Gastroesophageal sphincter (tissue), 4 donors: ENCODE results near the gene TPD52L1. TPM values are rescaled to one million over a fixed set of nuclear protein-coding genes. Genes with fewer than 3 reads are reported as not detected.

Source experiments
- ATAC-seq: fragments of 150-250 bp; one replicate; pipeline ENCODE4 v1.9.1; 2016; ENCODE audit warnings: mild to moderate bottlenecking, moderate library complexity
- H3K27ac ChIP-seq, 4 donors: fragments of 200-600 bp; sonication (generic) in 3 of 4; 1 replicate in 3 of 4; 2 replicates in 1 of 4; pipeline ENCODE4 v1.5.1; 2016 to 2019
- H3K27me3 ChIP-seq: fragments of 200-600 bp; sonication (generic); one replicate; pipeline ENCODE4 v1.5.1; 2019
- H3K36me3 ChIP-seq, 2 donors: fragments of 200-600 bp; sonication (generic); one replicate each; pipeline ENCODE4 v1.5.1; 2019; ENCODE audit warnings: control low read depth in 1 of 2
- H3K4me1 ChIP-seq, 3 donors: fragments of 200-600 bp; sonication (generic); 1 replicate in 2 of 3; 2 replicates in 1 of 3; pipeline ENCODE4 v1.5.1; 2016 to 2019; ENCODE audit warnings: control low read depth in 2 of 3
- H3K4me3 ChIP-seq, 2 donors: fragments of 200-600 bp; sonication (generic); one replicate each; pipeline ENCODE4 v1.5.1; 2019; ENCODE audit warnings: mild to moderate bottlenecking in 1 of 2, moderate library complexity in 1 of 2
- H3K9me3 ChIP-seq, 3 donors: fragments of 200-600 bp; sonication (generic); one replicate each; pipeline ENCODE4 v1.5.1; 2017 to 2019; ENCODE audit warnings: control low read depth in 2 of 3
- CTCF ChIP-seq, 4 experiments: fragments of 200-600 bp in 2 of 4; fragments of 450-650 bp in 2 of 4; sonication (generic) in 1 of 4; IDR thresholded peaks; one replicate each; pipeline ENCODE4 v1.5.1; 2017 to 2019; ENCODE audit warnings: antibody characterized with exemption in 4 of 4, mild to moderate bottlenecking in 2 of 4, moderate library complexity in 2 of 4
- EP300 ChIP-seq: sonication (generic); formaldehyde crosslinking; IDR thresholded peaks from one replicate; pipeline ENCODE4 v1.6.1; 2017; ENCODE audit warnings: antibody characterized with exemption, mild to moderate bottlenecking
- POLR2A ChIP-seq, 2 donors: fragments of 450-650 bp; IDR thresholded peaks; one replicate each; pipeline ENCODE4 v1.6.1; 2017; ENCODE audit warnings: antibody characterized with exemption in 2 of 2, mild to moderate bottlenecking in 2 of 2, moderate library complexity in 1 of 2
- POLR2AphosphoS5 ChIP-seq: sonication (generic); formaldehyde crosslinking; IDR thresholded peaks from one replicate; pipeline ENCODE4 v1.6.1; 2017; ENCODE audit warnings: antibody characterized with exemption
- WGBS, 2 donors: methylation state at CpG; one replicate each; pipeline ENCODE4 v1.1.5; 2018; ENCODE audit warnings: low coverage in 1 of 2; 5-methylcytosine and 5-hydroxymethylcytosine counted together
- total RNA-seq, 4 donors: library from RNA; depleted of rRNA; stranded (reverse); fragments of >200 nt; gene quantifications; one replicate each; pipeline ENCODE4 v1.1.0, GENCODE V29; 2016

TPD52L1 gene
- total RNA-seq, 4 donors from 2014 or later: 11.2 to 59.7 (median 20.2) TPM

- Histone ChIP-seq H3K36me3 (no peaks in the 10 kb centered on the region), H3K9me3 (no peaks in the 10 kb centered on the region), H3K4me3 (no peak overlapping the region), H3K27ac (no peak overlapping the region), H3K4me1 (no peaks in the 10 kb centered on the region), H3K27me3 (no peaks in the 10 kb centered on the region)
- TF ChIP-seq EP300 (no peak), CTCF (IDR thresholded peaks at IDR 0.05) (no peak), POLR2AphosphoS5 (no peak), POLR2A (IDR thresholded peaks at IDR 0.05) (no peak)
- ATAC-seq: no peak
- WGBS, 2 donors: 68 to 72% methylated on average over 2 of the region's 2 CpGs
Observed at GRCh38 chr6:125212377-125212776, 58.8 kb downstream of the TPD52L1 start.

GRCh38 chr6:125213939-125214338 lies 60.4 kb downstream of the TPD52L1 start:
- 100% methylated on average over 1 to 2 of the region's 3 CpGs for WGBS, 2 donors
- Histone ChIP-seq H3K36me3 (no peaks in the 10 kb centered on the region), H3K27me3 (no peaks in the 10 kb centered on the region), H3K27ac (no peak overlapping the region), H3K4me3 (no peak overlapping the region), H3K9me3 (no peaks in the 10 kb centered on the region), H3K4me1 (no peaks in the 10 kb centered on the region)
- no peak for ATAC-seq
- TF ChIP-seq POLR2A (IDR thresholded peaks at IDR 0.05): no peak
- no peak for TF ChIP-seq POLR2AphosphoS5
- TF ChIP-seq EP300: no peak
- no peak for TF ChIP-seq CTCF (IDR thresholded peaks at IDR 0.05)

- Histone ChIP-seq H3K9me3 (no peaks in the 10 kb centered on the region), H3K4me1 (peaks cover 0 to under 1% (median 0%) of the 10 kb centered on the region in 3 donors), H3K27me3 (no peaks in the 10 kb centered on the region), H3K27ac (no peak overlapping the region), H3K36me3 (no peaks in the 10 kb centered on the region), H3K4me3 (no peak overlapping the region)
- no peak for ATAC-seq
- WGBS, 2 donors: 90 to 93% methylated on average over 2 to 4 of the region's 4 CpGs
- TF ChIP-seq CTCF (IDR thresholded peaks at IDR 0.05): no peak
- TF ChIP-seq POLR2AphosphoS5: no peak
- TF ChIP-seq POLR2A (IDR thresholded peaks at IDR 0.05): no peak
Observed at GRCh38 chr6:125215252-125215819, 61.8 kb downstream of the TPD52L1 start.

- no peak for ATAC-seq
- H3K36me3 ChIP-seq: no peaks in the 10 kb centered on the region
- H3K9me3 ChIP-seq: no peaks in the 10 kb centered on the region
- H3K27me3 ChIP-seq: no peaks in the 10 kb centered on the region
- H3K4me1 ChIP-seq: peaks cover 0 to 7% (median 0%) of the 10 kb centered on the region in 3 donors
- no peak for TF ChIP-seq CTCF (IDR thresholded peaks at IDR 0.05)
- no peak for TF ChIP-seq EP300
- no peak for TF ChIP-seq POLR2A (IDR thresholded peaks at IDR 0.05)
- TF ChIP-seq POLR2AphosphoS5: no peak
- H3K27ac ChIP-seq: no peak overlapping the region
- WGBS, 2 donors: 100% methylated on average over 2 of the region's 2 CpGs; no CpG with 5 or more reads in 1 of the 2 donors
- no peak overlapping the region for H3K4me3 ChIP-seq
Observed at GRCh38 chr6:125216015-125216414, 62.4 kb downstream of the TPD52L1 start.

- peaks cover 0 to 18% (median 0%) of the 10 kb centered on the region in 3 donors for H3K4me1 ChIP-seq
- 94 to 95% methylated on average over 7 to 8 of the region's 10 CpGs for WGBS, 2 donors
- no peaks in the 10 kb centered on the region for H3K9me3 ChIP-seq
- no peaks in the 10 kb centered on the region for H3K27me3 ChIP-seq
- no peak overlapping the region for H3K4me3 ChIP-seq
- H3K36me3 ChIP-seq: no peaks in the 10 kb centered on the region
- H3K27ac ChIP-seq: no peak overlapping the region
- TF ChIP-seq POLR2AphosphoS5: no peak
- no peak for TF ChIP-seq POLR2A (IDR thresholded peaks at IDR 0.05)
- no peak for TF ChIP-seq EP300
- no peak for TF ChIP-seq CTCF (IDR thresholded peaks at IDR 0.05)
- ATAC-seq: no peak
Observed at GRCh38 chr6:125217369-125217768, 63.8 kb downstream of the TPD52L1 start.
